ENCODE measurements around the gene TEPSIN.

TEPSIN gene

GRCh38 chr17:81195941-81196495, 42.8 kb downstream of the TEPSIN start:
- FAIRE-seq = no peak

DNA sequence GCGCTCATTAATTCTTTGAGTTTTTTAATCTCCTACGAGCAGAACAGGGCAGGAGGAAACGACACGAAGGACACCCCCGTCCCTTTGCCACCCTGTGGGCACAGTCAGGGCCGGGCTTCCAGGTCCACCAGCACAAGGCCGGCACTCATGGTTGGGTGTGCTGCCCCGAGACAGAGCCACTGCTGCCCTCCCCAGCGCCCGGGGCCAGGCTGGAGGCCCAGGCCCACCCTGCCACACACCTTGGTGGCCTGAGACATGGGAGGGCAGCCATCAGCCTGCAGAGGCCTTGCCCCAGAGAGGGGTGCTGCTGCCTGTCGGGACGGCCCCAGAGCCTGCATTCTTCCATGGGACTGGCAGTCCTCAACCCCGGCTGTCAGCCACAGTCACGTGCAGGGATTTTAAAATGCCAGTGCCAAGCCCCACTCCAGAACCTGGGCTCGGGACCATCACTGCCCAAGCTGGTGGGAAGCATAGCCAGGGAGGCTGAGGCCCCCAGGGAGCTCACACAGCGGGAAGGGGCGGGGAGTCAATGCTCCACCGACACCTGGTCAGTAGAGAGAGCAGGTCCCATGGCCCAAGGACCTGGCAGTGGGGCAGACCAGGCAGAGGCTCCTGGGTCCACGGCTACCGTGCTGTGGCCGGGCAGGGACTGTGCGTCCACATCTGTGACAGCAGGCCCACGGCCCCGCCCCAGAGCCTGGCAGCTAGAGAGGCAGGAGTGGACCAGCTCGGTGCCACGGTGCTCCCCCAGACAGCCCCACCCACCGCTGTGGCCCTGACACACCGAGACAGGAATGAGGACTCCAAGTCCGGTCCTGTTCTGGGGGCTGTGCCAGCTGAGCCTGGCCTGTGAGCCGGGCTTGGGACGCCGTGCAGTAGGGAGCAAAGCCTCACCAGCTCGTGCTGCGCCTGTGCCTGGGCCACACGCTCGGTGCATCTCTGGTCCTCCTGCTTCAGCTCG, 43.6 kb downstream of the TEPSIN start:
- FAIRE-seq = no peak

- no peak for FAIRE-seq
Measured at GRCh38 chr17:81194225-81194760, 44.6 kb downstream of the TEPSIN start.

DNA sequence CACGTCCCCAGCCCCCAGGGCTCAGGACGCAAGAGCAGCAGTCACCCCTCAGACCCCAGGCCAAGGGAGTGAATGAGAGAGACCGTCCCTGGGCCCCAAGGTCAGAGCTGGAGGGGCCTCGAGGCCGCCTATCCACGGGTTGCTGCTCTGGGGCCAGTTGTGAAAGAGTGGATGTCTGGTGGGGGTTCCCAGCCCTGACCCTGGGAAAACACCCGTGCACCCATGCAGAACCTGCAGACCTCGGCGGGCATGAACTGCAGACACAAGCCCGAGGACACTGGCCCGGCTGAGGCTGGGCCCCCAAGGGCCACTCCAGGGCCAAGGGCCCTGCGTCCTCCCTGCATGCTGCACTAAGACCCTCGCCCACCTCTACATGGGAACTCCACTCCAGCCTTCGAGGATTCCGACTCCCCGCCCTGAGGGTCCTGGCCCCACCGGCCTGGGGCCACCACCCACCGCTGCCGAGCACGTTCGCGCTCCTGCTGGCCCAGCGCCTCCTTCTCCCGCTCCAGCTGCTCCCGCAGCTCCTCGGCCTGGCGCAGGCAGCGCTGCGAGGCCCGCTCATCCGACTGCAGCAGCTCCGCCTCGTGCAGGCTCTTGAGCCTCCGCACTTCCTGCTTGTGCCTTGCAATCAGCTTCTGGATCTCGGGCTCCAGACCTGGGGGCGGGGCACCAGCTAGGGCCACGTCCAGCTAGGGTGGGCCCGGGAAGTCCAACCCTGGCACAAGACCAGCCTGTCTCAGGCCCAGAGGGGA, 45.2 kb downstream of the TEPSIN start:
- FAIRE-seq = no peak

GRCh38 chr17:81193051-81193410, 45.8 kb downstream of the TEPSIN start:
- FAIRE-seq = no peak

GRCh38 chr17:81192386-81193050, 46.3 kb downstream of the TEPSIN start:
- no peak for FAIRE-seq

DNA sequence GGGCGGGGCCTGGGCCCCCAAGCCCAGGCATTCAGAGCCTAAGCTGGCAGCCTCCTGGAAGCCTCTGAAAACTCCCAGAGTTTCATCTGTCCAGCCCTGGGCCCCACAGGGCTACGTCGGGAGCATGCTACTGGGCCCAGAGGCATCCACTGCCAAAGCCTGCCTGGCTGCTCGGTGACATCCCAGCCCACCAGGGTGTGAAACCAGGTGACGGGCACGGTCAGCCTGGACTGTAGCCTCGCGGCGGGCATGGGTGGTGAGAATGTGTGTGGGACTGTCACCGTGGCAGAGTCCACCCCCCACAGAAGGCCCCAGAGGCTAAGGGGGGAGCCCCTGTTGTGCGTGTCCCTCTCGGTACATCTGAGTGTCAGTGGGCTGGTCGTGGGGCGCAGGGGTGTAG, 47.2 kb downstream of the TEPSIN start:
- no peak for FAIRE-seq

GRCh38 chr17:81191116-81191515, 47.7 kb downstream of the TEPSIN start:
- no peak for FAIRE-seq

DNA sequence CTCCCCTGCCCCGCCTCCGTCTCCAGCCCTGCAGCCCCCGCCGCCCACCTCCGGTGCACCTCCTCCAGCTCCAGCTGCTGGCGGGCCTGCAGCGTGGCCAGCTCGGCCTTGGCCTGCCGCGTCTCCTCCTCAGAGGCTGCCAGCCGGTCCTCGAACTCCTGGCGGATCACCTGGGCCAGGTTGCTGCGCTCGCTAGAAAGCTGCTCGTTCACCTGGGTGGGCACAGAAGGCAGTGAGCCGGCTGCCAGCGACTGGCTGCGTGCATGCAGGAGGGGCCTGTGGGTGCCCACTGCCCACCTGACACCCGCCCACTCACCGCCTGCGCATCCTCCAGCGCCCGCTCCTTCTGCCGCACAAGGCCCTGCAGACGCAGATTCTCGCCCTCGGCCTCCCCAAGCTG, 48.3 kb downstream of the TEPSIN start:
- FAIRE-seq = no peak

DNA sequence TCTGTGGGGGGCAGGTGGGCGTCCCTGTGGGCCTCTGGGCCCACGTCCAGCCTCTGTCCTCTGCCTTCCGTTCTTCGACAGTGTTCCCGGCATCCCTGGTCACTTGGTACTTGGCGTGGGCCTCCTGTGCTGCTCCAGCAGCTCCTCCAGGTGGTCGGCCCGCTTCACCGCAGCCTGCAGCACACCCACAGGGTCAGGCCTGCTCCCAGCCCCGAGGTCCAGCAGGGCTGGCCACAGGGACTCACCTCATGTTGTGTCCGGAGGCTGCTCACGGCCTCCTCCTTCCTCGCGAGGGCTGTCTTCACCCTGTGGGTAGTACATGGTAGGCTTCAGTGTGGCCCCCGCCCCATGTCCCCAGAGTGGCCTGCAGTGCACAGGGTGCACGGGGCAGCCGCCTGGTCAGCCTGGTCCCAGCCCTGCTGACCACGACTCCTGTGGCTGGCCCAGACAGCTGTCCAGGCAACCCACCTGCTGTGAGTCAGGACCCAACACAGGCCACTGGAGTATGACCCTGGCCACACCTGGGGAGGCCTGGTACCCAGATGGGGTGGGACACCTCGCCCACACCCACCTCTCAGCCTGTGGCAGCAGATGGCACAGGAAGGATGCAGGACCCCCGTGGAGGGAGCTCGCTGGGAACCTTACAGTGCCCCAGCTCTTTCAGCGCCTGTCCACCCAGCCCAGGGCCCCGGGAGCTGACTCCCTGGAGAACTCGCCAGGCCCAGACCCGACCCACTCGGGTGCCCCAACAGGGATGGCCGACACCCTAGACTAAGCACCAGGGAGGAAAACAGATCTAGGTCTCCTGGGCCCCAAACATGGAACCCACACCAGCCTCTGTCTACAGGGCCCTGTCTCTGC, 49.0 kb downstream of the TEPSIN start:
- no peak for FAIRE-seq

- FAIRE-seq = no peak
Measured at GRCh38 chr17:81189016-81189415, 49.8 kb downstream of the TEPSIN start.

- no peak for FAIRE-seq
Measured at GRCh38 chr17:81188491-81188840, 50.4 kb downstream of the TEPSIN start.

DNA sequence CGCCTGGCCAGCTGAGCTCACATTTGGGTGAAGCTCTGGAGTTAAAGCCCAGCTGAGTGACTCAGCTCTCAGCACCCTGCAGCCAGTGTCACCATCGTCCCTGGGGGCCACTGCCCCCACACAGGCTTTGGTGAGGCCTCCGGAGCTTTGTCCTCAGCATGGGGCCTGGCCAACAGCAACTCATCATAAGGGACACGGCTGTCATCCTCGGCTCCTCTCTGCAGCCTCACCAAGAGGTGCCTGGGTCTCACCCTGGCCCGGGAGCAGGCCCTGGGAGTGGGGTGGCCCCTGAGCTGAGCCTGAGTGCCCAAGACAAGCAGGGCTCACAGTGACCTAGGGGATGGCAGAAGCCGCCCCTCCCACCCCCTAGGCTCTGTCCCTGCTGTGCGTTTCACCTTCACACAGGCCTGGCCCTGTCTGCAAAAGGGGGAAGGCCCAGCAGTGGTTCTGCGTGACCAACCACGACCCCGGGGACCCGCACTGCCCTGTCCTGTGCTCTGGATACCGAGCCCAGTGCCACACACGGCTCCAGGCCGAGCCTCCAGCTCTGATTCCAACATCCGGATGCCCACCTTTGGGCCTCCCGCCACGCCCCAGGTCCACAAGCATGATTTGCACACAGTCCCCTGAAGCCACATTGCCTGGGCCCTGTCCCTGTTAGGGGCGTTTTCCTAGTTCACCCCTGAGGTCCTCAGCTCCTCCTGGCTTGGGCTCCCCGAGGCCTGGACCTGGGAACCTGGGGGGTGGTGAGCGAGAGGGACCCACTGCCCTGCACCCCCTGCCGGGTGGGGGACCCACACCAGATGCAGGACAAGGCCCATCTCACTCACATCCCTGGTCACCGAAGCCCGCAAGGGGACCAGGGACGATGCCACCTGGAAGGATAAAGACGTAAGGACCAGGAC, 51.0 kb downstream of the TEPSIN start:
- FAIRE-seq = no peak

- FAIRE-seq = no peak
Measured at GRCh38 chr17:81187120-81187519, 51.7 kb downstream of the TEPSIN start.

DNA sequence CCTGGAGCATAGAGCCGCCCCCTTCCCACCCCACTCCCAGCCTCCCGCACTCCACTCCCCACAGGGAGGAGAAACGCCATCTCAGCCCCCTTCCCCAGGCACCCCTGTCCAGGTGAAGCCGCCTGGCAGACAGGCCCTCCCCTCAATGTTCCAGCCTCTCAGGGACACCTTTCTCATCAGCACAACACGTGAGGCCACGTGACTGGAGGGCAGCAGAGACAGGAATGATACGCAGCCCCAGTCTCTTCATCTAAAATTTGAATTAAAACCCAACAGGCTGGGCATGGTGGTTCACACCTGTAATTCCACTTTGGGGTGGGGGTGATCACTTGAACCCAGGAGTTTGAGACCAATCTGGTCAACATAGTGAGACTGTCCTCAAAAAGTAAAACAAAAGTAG, 52.7 kb downstream of the TEPSIN start:
- FAIRE-seq = no peak

DNA sequence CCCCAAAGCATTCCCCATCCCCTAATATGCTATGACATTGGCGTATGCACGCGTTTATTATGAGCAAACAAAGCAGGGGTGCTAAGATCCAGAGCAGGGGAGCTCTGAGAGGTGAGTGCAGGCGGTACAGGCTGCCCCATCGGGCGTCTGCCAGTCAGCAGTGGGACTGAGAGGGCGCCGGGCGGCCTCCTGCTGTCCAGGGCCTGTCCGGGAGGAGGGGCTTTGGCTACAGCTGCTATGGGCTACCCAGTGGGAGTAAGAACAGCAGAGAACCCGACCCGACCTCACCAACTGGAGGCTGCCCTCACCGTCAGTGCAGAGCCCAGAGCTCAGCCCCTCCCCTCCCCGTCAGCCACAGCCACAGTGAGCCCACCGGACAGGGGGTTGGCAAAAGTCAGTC, 54.3 kb downstream of the TEPSIN start:
- no peak for FAIRE-seq

- no peak for FAIRE-seq
Measured at GRCh38 chr17:81183807-81184206, 55.0 kb downstream of the TEPSIN start.

GRCh38 chr17:81183316-81183715, 55.5 kb downstream of the TEPSIN start:
- no peak for FAIRE-seq

DNA sequence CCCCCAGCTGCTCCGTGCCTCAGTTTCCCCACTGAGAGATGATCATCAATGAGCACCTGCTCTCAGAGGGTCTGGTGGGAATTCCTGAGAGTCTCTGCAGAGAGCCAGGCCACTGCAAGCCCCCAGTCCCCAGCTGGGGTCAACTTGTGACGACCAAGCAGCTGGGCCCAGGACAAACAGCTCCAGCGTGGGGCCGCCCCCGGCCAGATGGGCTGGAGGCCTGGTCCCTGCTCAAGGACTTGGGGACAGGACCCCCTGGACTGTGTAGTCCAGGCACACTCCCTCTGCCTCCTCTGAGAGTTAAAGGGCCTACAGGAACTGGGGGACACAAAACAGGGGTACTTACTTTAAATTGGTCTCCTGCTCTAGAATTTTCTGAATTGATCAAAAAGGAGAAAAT, 56.3 kb downstream of the TEPSIN start:
- FAIRE-seq = no peak

- FAIRE-seq = no peak
Measured at GRCh38 chr17:81181811-81182185, 57.1 kb downstream of the TEPSIN start.

Measured in TTC549 (cell line).